GM18507 (cell line): Measurements from ENCODE around the gene KRTAP4-1.
"Not testable (repeated sequence)": the region's sequence is repeated elsewhere in the genome, so short reads cannot be mapped to it uniquely, and the experiment has no call there.

Experiments
- DNase-seq: peaks from one replicate; pipeline ENCODE4 v3.0.0; 2011; ENCODE audit warnings: low read depth; ENCODE audit not compliant: insufficient read length; ENCODE audit errors: extremely low spot score
- FAIRE-seq: peaks from 2 replicates; lab custom pipeline; 2011; peaks lifted over from hg19 to GRCh38; lab: Jason Lieb, UNC

KRTAP4-1 gene

GRCh38 chr17:41184480-41184961 is at the start of gene KRTAP4-1:
TSS of gene KRTAP4-1 (minus strand) at chr17:41184911. CDS start at chr17:41184854, 57 bp downstream.
- no peak for FAIRE-seq
- no peak for DNase-seq

- DNase-seq, FAIRE-seq: not testable (repeated sequence)
These were observed 47.8 kb upstream of the KRTAP4-1 start, which contains the start of gene KRTAP9-3 for GRCh38 chr17:41232399-41233105. TSS of gene KRTAP9-3 (plus strand) at chr17:41232449. CDS start at chr17:41232502, 53 bp downstream.

GRCh38 chr17:41231731-41232130 is 47.0 kb upstream of the KRTAP4-1 start:
- no peak for FAIRE-seq
- DNase-seq, result no peak

- DNase-seq, result no peak
- no peak for FAIRE-seq
These were observed 45.4 kb upstream of the KRTAP4-1 start for GRCh38 chr17:41230094-41230493.

GRCh38 chr17:41226598-41227095 is 41.9 kb upstream of the KRTAP4-1 start, which contains the start of gene KRTAP9-2:
TSS of gene KRTAP9-2 (plus strand) at chr17:41226648. CDS start at chr17:41226655, 7 bp downstream.
- not testable (repeated sequence) for DNase-seq, FAIRE-seq

GRCh38 chr17:41226051-41226450 is 41.3 kb upstream of the KRTAP4-1 start:
- FAIRE-seq (no peak), DNase-seq (no peak)

GRCh38 chr17:41223821-41224220 is 39.1 kb upstream of the KRTAP4-1 start:
- DNase-seq (no peak), FAIRE-seq (no peak)

- FAIRE-seq (no peak), DNase-seq (no peak)
These were observed 31.0 kb upstream of the KRTAP4-1 start for GRCh38 chr17:41215681-41216080.

- no peak for FAIRE-seq
- DNase-seq, result no peak
These were observed 27.9 kb upstream of the KRTAP4-1 start for GRCh38 chr17:41212524-41213169.

- DNase-seq, result no peak
- FAIRE-seq, result no peak
These were observed 27.2 kb upstream of the KRTAP4-1 start for GRCh38 chr17:41211845-41212466.

GRCh38 chr17:41199421-41200078 is 14.8 kb upstream of the KRTAP4-1 start:
- FAIRE-seq, result no peak
- DNase-seq, result no peak

GRCh38 chr17:41196068-41196467 is 11.4 kb upstream of the KRTAP4-1 start:
- FAIRE-seq, result peak; percentile 44
- DNase-seq, result no peak

GRCh38 chr17:41190328-41190727 is 5.6 kb upstream of the KRTAP4-1 start:
- no peak for DNase-seq
- FAIRE-seq, result no peak

GRCh38 chr17:41189837-41190318 is 5.2 kb upstream of the KRTAP4-1 start, which contains the start of gene KRTAP9-1:
TSS of gene KRTAP9-1 (plus strand) at chr17:41189887. CDS start at chr17:41189887, 0 bp downstream.
- DNase-seq, FAIRE-seq: not testable (repeated sequence)

GRCh38 chr17:41186872-41187271 is 2.2 kb upstream of the KRTAP4-1 start:
- FAIRE-seq, result no peak

GRCh38 chr17:41185001-41185400 is 290 bp upstream of the KRTAP4-1 start:
- DNase-seq, result no peak
- FAIRE-seq, result no peak

More at GRCh38 chr17:41186872-41187271, 2.2 kb upstream of the KRTAP4-1 start:
- no peak for DNase-seq

GRCh38 chr17:41178843-41179616 is 5.7 kb downstream of the KRTAP4-1 start:
- no peak for DNase-seq
- FAIRE-seq, result no peak

- DNase-seq (no peak), FAIRE-seq (no peak)
These were observed 6.4 kb downstream of the KRTAP4-1 start for GRCh38 chr17:41178341-41178740.
